Natural killer cell (primary cell): ENCODE measurements around the gene GMNN. TPM values are rescaled to one million over a fixed set of nuclear protein-coding genes. Genes with fewer than 3 reads are reported as not detected.
"Not testable (repeated sequence)": the region's sequence is repeated elsewhere in the genome, so short reads cannot be mapped to it uniquely, and the experiment has no call there.

Experiments
- ATAC-seq, 3 donors: fragments of 150-1000 bp in 2 of 3; fragments of 200-7000 bp in 1 of 3; cut with Tn5 transposase; 1 replicate in 1 of 3; 2 replicates in 2 of 3; pipeline ENCODE4 v1.10.0; 2021; ENCODE audit warnings: mild to moderate bottlenecking in 2 of 3, moderate library complexity in 2 of 3
- DNase-seq, 2 donors: peaks; one replicate each; pipeline versions ENCODE4 v3.0.0 to v3.0.0-alpha.2; 2013 to 2021; ENCODE audit warnings: mixed read lengths in 1 of 2
- H3K27ac ChIP-seq: one replicate; pipeline ENCODE4 v1.5.1; 2013; ENCODE audit warnings: mild to moderate bottlenecking, low read length
- H3K27me3 ChIP-seq: one replicate; pipeline ENCODE4 v1.6.1; 2013; ENCODE audit warnings: low read length; ENCODE audit not compliant: control insufficient read depth, insufficient read depth
- H3K36me3 ChIP-seq: one replicate; pipeline ENCODE4 v1.6.1; 2013; ENCODE audit warnings: low read length; ENCODE audit not compliant: control insufficient read depth, insufficient read depth
- H3K4me1 ChIP-seq: one replicate; pipeline ENCODE4 v1.6.1; 2013; ENCODE audit warnings: low read length; ENCODE audit not compliant: control insufficient read depth, insufficient read depth
- H3K4me3 ChIP-seq: one replicate; pipeline ENCODE4 v1.5.1; 2013; ENCODE audit warnings: low read length
- H3K9me3 ChIP-seq: one replicate; pipeline ENCODE4 v1.6.1; 2013; ENCODE audit warnings: low read length; ENCODE audit not compliant: control insufficient read depth, insufficient read depth
- H3K27ac Mint-ChIP-seq, 2 donors: one replicate each; pipeline ENCODE4 v1.8.0; 2022; ENCODE audit warnings: mild to moderate bottlenecking in 2 of 2, mixed read lengths in 2 of 2, moderate library complexity in 1 of 2
- H3K27me3 Mint-ChIP-seq, 2 donors: one replicate each; pipeline ENCODE4 v1.8.0; 2022; ENCODE audit warnings: low read depth in 2 of 2, mixed read lengths in 2 of 2
- H3K36me3 Mint-ChIP-seq: one replicate; pipeline ENCODE4 v1.8.0; 2022; ENCODE audit warnings: mixed read lengths
- H3K4me1 Mint-ChIP-seq, 2 donors: one replicate each; pipeline ENCODE4 v1.8.0; 2022; ENCODE audit warnings: mixed read lengths in 2 of 2
- H3K4me3 Mint-ChIP-seq: one replicate; pipeline ENCODE4 v1.8.0; 2022; ENCODE audit warnings: mild to moderate bottlenecking, moderate library complexity, mixed read lengths
- H3K9me3 Mint-ChIP-seq, 2 donors: one replicate each; pipeline ENCODE4 v1.8.0; 2022; ENCODE audit warnings: mixed read lengths in 2 of 2
- CTCF ChIP-seq: fragments of 200-600 bp; IDR thresholded peaks from one replicate; pipeline ENCODE4 v1.8.0; 2022; ENCODE audit warnings: antibody characterized with exemption
- WGBS: methylation state at CpG from one replicate; pipeline ENCODE4 v1.1.7; 2013; ENCODE audit warnings: missing lambda C conversion rate; ENCODE audit not compliant: insufficient coverage; 5-methylcytosine and 5-hydroxymethylcytosine counted together
- intact Hi-C: fragments of 100-400 bp; cut with micrococcal nuclease; formaldehyde crosslinking; loops from one replicate; pipeline ENCODE4 v1.14.2; 2022
- total RNA-seq, 4 donors: library from RNA; stranded (reverse); fragments of 120-200 nt in 1 of 4; gene quantifications; one replicate each; pipeline versions ENCODE4 v1.2.3 to v1.2.4, GENCODE V29; 2013 to 2022

Gene GMNN
- total RNA-seq, 3 donors from 2014 or later (not counting 1 experiment from before 2014, with no cell fraction given): 11.0 to 23.7 (median 17.8) TPM

- H3K4me3 Mint-ChIP-seq: no peak overlapping the region
- ATAC-seq (no peak), DNase-seq (no peak)
- H3K27ac ChIP-seq: no peak overlapping the region
- no peak overlapping the region for H3K4me3 ChIP-seq
- H3K4me1 Mint-ChIP-seq: no peaks in the 10 kb centered on the region
- H3K27me3 ChIP-seq: no peaks in the 10 kb centered on the region
- H3K9me3 Mint-ChIP-seq: no peaks in the 10 kb centered on the region
- H3K4me1 ChIP-seq: peaks cover 3% of the 10 kb centered on the region
- no peaks in the 10 kb centered on the region for H3K9me3 ChIP-seq
- H3K27me3 Mint-ChIP-seq: peaks cover 11 to 32% of the 10 kb centered on the region in 2 donors
- no peak for TF ChIP-seq CTCF
- intact Hi-C loops: no loop called here
- no peaks in the 10 kb centered on the region for H3K36me3 ChIP-seq
- no peak overlapping the region for H3K27ac Mint-ChIP-seq
- 54% methylated on average over 2 of the region's 2 CpGs for WGBS
- no peaks in the 10 kb centered on the region for H3K36me3 Mint-ChIP-seq
Measured at GRCh38 chr6:24752503-24752902, 22.2 kb upstream of the GMNN start.

- WGBS: 100% methylated on average over 1 of the region's 1 CpG
- Mint-ChIP-seq H3K27ac (no peak overlapping the region), H3K9me3 (no peaks in the 10 kb centered on the region), H3K4me3 (no peak overlapping the region), H3K4me1 (no peaks in the 10 kb centered on the region), H3K27me3 (peaks cover 11 to 32% of the 10 kb centered on the region in 2 donors), H3K36me3 (no peaks in the 10 kb centered on the region)
- Histone ChIP-seq H3K9me3 (no peaks in the 10 kb centered on the region), H3K27me3 (no peaks in the 10 kb centered on the region), H3K36me3 (no peaks in the 10 kb centered on the region), H3K4me1 (peaks cover 3% of the 10 kb centered on the region), H3K4me3 (no peak overlapping the region), H3K27ac (no peak overlapping the region)
- no peak for TF ChIP-seq CTCF
- ATAC-seq (no peak), DNase-seq (no peak)
- intact Hi-C loops: no loop called here
Measured at GRCh38 chr6:24752917-24753492, 21.7 kb upstream of the GMNN start.

- Mint-ChIP-seq H3K4me1 (no peaks in the 10 kb centered on the region), H3K27ac (no peak overlapping the region), H3K27me3 (peaks cover 11 to 32% of the 10 kb centered on the region in 2 donors), H3K4me3 (no peak overlapping the region), H3K36me3 (no peaks in the 10 kb centered on the region), H3K9me3 (no peaks in the 10 kb centered on the region)
- H3K4me3 ChIP-seq: no peak overlapping the region
- peaks cover 3% of the 10 kb centered on the region for H3K4me1 ChIP-seq
- H3K27ac ChIP-seq: no peak overlapping the region
- H3K9me3 ChIP-seq: no peaks in the 10 kb centered on the region
- TF ChIP-seq CTCF: no peak
- intact Hi-C loops: no loop called here
- ATAC-seq (no peak), DNase-seq (no peak)
- H3K36me3 ChIP-seq: no peaks in the 10 kb centered on the region
- H3K27me3 ChIP-seq: no peaks in the 10 kb centered on the region
- WGBS: 80% methylated on average over 1 of the region's 2 CpGs
Measured at GRCh38 chr6:24753545-24753944, 21.2 kb upstream of the GMNN start.

GRCh38 chr6:24754378-24754777 lies 20.4 kb upstream of the GMNN start:
- DNase-seq, ATAC-seq, H3K4me1 Mint-ChIP-seq, H3K9me3 Mint-ChIP-seq, H3K27ac ChIP-seq, H3K36me3 Mint-ChIP-seq, H3K27ac Mint-ChIP-seq, H3K27me3 ChIP-seq, intact Hi-C loops, H3K4me1 ChIP-seq, H3K4me3 Mint-ChIP-seq, H3K4me3 ChIP-seq, H3K36me3 ChIP-seq, H3K9me3 ChIP-seq: not testable (repeated sequence)
- 100% methylated on average over 1 of the region's 4 CpGs for WGBS
- peaks cover 5 to 24% of the 10 kb centered on the region in 2 donors for H3K27me3 Mint-ChIP-seq
